ENCODE measurements around the gene SLC5A11.
"Not testable (repeated sequence)": the region's sequence is repeated elsewhere in the genome, so short reads cannot be mapped to it uniquely, and the experiment has no call there.

SLC5A11 gene

DNA sequence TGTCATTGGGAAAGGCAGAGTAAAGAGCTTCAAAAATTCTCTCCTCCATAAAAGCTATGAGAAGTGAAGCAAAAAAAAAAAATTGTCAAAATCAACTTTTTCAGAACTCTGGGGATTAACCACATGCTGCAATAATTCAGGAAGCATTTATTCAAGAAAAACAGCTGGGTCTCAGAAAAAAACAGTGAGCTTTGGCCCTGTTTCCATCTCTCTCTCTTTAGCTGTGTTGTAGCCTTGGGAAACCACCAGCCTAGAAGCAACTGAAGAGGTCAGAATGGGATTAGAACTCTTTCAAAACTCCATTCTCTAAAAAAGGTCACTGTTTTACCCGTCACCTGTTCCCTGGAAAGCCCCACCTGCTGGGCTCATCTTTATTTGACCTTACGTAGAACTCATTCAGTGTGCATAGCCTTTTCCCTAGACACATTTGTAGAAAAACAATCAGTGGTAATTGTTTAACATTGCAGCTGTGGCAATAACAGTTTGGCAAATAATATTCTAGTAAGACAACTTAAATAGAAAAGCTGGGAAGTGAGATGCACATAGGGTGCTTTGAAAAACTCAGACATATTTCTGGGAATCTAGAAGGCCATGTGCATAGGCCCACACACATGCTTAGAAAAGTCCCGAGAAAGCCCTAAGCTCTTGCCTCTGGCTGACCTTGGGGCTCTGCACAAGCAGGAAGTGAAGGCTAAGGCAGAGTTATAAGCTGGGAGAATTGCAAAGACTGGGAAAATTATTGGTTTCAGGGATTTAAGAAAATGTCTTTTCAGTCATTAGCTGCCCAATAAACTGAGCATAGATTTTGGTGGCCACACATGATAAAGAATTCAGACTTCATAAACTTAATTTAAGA is 18.0 kb downstream of the SLC5A11 start:
- no peak for DNase-seq

DNA sequence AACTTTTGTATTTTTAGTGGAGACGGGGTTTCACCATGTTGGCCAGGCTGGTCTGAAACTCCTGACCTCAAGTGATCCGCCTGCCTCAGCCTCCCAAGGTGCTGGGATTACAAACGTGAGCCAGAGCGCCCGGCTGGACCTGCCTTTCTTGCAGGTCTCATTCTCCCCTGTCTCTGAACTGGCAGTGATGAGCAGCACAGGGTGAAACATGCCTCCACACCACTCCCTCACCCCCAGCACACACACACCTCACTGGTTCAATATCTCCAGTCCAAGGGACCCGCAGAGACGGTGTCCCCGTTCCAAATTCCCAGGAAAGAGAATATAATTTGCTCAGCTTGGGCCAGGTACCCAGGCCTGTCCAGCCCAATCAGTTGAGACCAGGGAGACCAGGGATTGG is 23.3 kb downstream of the SLC5A11 start:
- DNase-seq, result no peak

DNA sequence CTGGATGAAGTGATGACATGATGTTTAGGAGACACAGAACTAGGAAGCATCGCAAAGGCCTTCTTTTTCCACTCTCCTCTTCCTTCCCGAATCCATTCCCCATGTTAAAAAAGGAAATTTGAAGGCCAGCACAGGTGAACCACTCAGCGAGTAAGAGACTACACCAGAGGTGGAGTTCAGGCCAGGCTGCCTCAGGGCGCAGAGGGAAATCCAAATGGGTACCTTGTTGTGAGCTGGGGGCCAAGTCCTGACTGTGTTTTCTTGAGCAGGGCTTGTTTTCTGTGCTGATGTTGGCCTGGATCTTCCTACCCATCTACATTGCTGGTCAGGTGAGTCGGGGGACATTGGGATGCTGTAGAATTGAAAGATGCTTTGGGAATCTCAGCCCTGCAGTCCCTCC is 26.1 kb downstream of the SLC5A11 start:
- DNase-seq, result no peak

DNA sequence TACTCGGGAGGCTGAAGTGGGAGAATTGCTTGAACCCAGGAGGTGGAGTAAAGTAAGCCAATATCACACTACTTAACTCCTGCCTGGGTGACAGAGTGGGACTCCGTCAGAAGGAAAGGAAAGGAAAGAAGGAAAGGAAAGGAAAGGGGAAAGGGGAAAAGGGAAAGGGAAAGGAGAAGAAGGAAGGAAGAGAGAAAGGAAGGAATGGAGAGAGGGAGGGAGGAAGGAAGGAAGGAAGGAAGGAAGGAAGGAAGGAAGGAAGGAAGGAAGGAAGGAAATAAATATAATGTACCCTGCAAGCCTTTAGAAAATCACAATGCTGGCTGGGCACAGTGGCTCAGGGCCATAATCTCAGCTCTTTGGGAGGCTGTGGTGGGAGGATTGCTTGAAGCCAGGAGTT is 27.3 kb downstream of the SLC5A11 start:
- DNase-seq, result no peak

DNA sequence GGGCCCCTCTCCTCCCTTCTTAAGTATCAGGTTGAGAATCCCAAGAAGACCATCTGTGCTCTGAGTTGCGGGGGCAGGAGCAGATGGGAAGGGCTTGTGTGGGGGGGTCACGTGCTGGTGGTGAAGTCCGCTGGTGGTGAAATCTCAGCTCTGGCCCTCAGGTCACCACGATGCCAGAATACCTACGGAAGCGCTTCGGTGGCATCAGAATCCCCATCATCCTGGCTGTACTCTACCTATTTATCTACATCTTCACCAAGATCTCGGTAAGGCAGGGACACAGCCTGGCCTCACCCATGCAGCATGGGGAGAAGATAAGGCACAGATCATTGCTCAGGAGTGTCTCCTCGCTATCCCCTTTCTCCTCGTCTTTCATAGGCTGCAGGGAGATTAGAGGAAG is 29.7 kb downstream of the SLC5A11 start:
- no peak for DNase-seq

DNA sequence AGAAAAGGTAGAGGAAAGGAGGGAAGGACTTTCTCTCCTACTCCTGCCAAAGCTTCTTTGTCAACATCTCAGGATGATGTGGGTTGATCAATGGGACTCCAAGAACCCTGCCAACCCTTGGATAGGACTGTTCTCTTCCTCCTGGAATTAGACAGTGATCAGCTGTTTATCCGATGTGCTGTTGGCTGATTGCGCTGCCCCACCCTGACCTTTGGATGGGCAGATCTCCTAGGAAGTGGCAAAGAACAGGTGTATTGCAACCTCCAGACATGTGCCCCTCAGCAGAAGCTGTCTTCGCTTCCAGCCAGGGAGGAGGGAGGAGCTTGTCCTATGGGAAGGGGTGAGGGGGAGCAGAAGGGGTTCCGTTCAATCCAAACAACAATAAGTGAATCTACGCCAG is 30.5 kb downstream of the SLC5A11 start:
- DNase-seq, result no peak

DNA sequence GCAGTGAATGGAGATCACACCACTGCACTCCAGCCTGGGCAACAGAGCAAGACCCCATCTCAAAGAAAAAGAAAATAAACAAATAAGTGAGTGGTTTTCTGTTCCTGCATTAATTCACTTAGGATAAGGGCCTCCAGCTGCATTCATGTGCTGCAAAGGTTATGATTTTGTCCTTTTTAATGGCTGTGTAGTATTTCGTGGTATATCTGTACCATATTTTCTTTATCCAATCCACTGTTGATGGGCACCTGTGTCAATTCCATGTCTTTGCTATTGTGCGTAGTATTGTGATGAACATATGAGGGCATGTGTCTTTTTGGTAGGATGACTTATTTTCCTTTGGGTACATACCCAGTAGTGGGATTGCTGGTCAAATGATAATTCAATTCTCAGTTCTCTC is 33.9 kb downstream of the SLC5A11 start:
- no peak for DNase-seq

DNA sequence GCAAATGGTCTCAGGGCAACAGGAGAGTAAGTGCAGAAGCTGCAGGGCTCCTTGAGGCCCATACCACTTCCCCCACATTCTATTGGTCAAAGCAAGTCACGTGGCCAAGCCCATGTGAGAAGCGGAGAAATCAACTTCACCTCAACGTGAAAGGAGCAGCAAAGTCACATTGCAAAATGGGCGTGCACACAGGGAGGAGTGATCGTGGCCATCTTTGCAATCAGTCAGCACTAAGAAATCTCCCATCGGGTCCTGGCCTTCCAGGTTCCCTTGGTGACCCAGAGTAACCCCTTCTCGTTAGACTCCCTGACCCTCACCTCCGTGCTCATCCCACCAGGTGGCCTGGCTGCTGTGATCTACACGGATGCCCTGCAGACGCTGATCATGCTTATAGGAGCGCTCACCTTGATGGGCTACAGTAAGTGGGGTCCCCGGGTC is 38.0 kb downstream of the SLC5A11 start:
- no peak for DNase-seq

DNA sequence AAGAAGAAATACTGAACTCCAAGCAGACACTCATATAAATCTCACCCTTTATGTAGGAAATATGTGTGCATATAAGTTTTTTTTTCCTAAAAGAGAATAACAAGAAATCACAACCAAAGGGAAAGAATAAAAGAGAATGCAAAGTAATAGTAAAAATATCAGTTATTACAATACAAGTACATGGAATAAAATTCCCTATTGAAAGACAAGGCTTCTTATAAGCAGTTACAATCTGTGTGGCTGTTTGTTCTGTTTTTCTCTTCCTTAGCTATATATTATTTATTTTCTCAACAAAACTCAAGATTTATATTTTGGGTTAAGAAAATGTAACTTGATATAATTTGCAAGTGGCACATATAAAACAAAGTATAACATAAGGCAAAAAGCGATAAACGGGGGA is 41.7 kb downstream of the SLC5A11 start:
- DNase-seq, result no peak

DNA sequence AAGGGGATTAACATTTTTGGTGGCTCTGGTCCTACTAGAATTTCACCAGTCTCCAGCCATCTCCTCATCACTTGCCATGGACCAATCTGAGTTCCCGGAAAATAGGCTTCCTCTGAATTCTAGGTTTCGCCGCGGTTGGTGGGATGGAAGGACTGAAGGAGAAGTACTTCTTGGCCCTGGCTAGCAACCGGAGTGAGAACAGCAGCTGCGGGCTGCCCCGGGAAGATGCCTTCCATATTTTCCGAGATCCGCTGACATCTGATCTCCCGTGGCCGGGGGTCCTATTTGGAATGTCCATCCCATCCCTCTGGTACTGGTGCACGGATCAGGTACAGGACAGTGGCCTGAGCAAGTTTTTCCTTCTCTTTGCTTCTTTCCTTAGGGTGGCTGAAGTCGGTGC is 45.0 kb downstream of the SLC5A11 start:
- no peak for DNase-seq

DNA sequence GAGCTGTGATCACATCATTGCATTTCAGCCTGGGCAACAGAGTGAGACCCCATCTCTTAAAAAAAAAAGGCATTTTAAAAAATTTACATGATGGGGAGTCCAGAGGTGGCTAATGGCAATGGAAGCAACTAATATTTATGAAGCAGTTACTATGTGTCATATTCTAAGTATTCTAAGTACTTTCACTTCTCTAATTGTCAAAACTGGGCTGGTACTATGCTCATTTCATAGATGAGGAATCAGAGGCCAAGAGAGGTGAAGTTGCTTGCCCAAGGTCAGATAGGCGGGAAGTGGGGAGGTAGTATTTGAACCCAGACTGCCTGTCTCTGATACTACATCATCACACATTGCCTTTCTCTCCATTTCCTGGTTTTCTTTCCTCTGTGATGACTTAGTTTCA is 50.7 kb downstream of the SLC5A11 start:
- DNase-seq, result no peak

DNA sequence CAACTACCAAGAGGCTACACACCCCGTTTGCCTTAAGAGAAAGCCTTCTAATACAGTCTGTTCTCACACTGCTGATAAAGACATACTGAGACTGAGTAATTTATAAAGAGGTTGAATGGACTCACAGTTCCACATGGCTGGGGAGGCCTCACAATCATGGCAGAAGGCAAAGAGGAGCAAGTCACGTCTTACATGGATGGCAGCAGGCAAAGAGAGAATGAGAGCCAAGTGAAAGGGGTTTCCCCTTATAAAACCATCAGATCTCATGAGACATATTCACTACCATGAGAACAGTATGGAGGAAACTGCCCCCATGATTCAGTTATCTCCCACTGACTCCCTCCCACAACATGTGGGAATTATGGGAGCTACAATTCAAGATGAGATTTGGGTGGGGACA is 51.8 kb downstream of the SLC5A11 start:
- DNase-seq, result not testable (repeated sequence)

DNA sequence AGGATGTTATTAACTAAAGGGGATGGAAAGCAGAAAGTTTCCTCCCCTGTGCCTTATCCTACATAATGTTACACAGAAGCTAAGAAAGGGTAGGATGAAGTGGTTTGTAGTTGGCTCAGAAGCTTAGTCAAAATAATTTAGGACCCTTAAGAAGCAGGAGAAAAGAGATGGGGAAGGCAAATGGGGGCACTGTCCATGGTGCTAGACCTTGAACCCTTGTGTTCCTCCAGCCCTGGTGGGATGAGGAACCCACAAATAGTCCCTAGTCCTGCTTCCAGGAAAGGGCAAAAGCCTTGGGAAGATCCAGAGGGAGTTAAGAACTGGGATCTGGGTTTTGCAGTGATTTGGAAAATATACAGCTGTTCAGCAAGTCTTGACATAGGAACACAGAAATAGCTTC is 54.5 kb downstream of the SLC5A11 start:
- no peak for DNase-seq

DNA sequence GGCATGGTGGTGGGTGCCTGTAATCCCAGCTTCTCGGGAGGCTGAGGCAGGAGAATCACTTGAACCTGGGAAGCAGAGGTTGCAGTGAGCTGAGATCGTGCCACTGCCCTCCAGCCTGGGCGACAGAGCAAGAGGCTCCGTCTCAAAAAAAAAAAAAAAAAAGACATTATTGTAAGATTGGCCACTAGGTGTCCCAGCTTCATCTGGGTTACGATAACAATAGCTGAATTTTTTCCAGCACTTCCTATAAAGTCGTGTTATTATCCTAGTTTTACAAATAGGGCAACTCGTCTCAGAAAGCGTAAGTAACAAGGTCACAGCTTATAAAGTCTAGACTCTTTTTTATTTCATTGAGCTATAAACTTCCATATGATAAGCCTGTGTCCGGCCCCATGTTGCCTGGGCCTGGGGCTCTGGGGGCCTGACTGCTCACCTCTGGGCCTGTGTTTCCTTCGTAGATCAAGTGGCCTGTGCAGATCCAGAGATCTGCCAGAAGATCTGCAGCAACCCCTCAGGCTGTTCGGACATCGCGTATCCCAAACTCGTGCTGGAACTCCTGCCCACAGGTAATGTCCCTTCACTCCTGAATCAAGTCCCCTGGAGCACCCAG is 60.5 kb downstream of the SLC5A11 start:
- no peak for DNase-seq

DNA sequence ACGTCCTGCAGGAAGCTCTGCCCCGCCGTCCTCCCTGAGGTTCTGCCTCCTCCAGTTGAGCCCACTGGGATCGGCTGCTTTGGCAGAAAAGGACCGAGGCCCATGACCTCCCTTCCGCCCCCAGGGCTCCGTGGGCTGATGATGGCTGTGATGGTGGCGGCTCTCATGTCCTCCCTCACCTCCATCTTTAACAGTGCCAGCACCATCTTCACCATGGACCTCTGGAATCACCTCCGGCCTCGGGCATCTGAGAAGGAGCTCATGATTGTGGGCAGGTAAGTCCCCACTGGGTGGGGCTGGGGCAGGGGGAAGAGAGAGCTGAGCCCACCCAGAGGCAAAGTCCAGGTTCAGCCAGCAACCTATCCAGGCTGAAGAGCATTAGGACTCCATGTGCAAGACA is 61.1 kb downstream of the SLC5A11 start:
- DNase-seq, result no peak

DNA sequence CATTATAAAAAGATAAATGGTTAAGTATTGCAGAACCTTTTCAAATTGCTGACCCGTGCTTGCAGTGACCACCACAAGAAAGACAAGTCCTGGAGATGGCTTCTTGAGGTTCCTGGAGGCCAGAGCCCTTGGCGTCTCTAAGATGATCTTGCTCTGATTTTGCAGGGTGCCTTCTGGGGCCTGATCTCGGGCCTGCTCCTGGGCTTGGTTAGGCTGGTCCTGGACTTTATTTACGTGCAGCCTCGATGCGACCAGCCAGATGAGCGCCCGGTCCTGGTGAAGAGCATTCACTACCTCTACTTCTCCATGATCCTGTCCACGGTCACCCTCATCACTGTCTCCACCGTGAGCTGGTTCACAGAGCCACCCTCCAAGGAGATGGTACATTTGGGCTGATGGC is 63.0 kb downstream of the SLC5A11 start:
- DNase-seq, result no peak

DNA sequence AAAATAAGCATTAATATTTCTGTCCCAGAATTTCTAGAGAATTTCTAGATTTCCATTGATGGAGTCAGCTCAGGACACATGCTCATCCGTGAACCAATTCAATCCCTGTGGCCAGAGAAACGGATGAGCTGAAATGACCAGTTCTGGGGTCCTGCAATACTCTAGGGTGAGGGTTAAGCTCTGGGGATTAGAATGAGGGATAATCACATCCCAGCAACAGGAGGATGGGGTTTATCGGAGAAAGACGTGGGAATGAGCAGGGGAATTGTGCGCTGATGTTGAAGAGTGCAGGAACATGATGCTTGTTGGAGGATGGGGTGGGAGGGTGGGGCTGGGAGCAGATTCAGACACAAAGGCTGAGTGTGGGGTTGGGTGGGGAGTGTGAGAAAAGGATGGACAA is 64.1 kb downstream of the SLC5A11 start:
- no peak for DNase-seq

DNA sequence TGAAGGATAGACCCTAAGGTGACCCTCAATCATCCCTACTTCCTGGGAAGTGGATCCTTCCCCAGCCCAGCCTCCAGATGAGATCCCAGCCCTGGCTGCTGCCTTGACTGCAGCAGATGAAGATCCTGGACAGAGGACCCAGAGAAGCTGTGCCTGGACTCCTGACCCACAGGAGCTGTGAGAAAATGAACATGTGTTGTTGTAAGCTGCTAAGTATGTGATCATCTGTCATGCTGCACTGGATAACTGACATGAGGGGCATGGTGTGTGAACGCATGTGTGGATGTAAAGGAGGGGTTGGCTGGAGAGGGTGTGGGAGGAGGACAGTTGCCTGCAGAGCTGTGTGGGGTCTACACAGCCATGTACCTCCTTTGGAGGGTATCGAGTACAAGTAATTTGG is 69.3 kb downstream of the SLC5A11 start:
- DNase-seq, result no peak

DNA sequence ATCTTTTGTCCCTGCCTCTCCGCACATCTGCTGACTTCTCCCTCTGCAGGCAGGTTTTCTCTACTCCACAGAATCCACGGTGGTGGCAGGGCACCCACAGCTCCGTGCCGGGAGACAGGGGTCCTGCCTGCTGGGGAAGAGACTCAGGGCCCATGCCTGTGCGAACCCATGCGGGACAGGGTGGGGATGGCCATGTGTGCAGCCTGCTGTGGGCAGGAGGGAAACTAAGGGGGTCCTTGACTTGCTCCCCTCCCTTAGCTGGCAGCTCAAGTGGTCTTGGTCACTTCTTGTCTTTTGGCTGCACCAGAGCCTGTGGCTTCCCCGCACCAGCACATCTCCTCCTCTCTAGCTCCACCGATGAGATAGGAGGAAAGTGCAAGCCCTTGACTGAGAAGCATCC is 69.8 kb downstream of the SLC5A11 start:
- DNase-seq, result no peak

DNA sequence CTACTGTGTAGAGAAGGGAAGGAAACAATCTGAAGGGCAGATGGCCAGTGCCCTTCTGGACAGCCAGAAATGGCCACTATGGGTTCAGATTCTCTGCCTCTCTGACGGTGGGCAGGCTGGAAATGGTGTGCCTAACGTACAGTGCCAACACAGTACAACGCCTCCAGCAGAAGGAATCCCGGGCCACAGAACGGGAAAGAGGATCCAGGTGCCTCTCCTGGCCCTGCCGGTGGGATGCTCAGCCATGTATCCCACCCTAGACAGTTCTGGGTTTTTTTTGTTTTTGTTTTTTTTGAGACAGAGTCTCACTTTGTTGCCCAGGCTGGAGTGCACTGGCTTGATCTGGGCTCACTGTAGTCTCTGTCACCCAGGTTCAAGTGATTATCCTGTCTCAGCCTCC is 71.5 kb downstream of the SLC5A11 start:
- DNase-seq, result no peak

DNA sequence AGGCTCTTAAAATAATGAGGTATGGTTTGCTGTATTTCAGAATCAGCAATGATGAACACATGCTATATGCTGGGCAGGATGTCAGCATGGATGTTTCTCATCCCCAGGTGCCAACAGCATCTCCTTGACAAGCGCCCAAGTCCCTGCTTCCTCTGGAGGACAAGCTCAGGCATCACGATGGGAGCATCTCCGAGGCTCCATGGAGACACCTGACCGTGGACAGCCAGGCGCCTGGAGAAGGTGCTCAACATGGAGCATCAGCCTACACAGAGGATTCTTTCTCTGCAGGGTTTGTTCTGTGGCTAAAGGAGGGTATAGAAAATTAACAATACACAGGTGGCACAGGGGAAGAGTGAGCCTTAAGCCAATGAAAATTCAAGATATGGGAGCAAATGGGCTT is 72.1 kb downstream of the SLC5A11 start:
- DNase-seq, result no peak

DNA sequence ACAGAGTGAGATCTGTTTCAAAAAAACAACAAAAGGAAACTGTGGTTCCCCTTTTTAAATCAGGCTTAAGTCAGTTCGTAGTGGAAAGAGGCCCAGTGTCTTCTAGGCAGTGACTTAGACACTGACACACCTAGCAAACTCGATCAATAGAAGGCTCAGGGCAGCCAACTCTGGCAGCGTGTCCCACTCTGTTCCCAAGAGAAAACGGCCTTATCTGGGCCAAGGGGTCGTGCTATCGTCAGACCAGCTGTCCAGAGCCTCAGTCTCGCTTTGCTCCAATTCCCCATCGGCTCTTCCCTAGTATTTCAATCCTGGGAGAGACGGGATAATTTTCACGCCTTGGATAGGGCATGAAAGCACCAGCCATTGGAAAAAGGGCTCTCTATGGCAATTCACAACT is 72.9 kb downstream of the SLC5A11 start:
- no peak for DNase-seq

DNA sequence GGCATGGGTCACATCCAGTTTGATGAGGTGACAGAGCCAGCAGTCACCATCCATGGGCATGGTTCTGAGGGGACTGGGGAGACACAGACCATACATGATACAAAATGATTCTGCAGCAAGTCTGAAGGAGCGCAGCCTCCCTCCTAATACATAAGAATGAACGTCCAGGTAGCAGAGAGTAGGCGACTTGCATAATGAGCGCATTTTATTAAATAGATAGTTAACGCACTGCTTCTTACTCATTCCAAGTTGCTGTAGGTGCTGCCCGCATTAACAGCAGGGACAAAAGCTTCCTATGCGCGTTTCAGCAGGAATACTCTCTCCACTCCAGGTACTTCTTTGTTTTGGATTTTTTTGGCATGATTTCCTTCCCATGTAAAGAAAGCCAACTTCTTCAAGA is 73.8 kb downstream of the SLC5A11 start:
- DNase-seq, result no peak

DNA sequence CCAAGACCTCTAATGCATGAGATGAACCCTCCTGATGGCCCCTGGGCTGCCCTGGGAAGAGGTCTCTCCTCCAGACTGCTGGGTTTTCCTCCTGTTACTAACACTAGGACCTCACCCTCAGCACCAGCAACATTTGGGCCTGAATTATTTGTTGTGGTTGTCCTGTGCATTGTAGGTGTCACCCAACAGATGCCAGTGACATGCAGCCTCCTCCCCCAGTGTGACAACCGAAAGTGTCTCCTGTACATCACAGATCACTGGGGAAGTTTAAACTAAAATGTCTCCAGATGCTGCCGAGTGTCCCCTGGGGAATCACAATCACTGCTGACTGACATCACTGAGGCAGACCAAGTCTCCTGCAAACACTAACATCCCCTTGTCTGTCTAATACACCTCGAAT is 74.8 kb downstream of the SLC5A11 start:
- DNase-seq, result no peak

DNA sequence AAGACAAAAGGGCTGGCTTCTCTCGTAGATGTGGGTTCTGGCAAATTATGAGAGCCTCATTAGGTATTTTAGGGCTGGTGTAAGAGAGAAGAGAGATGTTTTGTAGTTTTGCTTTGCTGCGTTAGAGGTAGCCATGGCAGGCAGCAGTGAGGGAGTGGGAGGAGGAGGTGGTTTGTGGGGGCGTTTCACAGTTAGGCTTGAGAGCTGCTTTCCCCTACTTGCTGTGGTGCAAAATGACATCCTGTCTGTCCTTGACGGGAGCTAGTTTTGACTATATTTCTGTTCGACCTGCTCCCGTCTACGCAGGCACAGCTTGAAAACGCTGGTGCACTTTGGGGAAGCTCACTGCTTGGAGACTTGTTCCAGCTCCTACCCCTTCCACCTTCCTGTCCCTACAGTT is 75.5 kb downstream of the SLC5A11 start:
- DNase-seq, result no peak

Data from activated CD4-positive, CD25-positive, alpha-beta regulatory T cell (primary cell).